Stimulated activated memory B cell treated with anti-CD40 and anti-IgM and Interleukin-4, amounts not matched to agents 10 μg/mL and 1 μg/mL and 100 μg/mL, for 72 hours (primary cell): ENCODE data around the gene TYROBP.
A peak's percentile ranks its signal among the peaks of the same experiment; 100 is the strongest.
"Not testable (repeated sequence)": the region's sequence is repeated elsewhere in the genome, so short reads cannot be mapped to it uniquely, and the experiment has no call there.

Experiments
- ATAC-seq: fragments of 150-1000 bp; cut with Tn5 transposase; 2 replicates; pipeline ENCODE4 v1.10.0; 2021
- H3K27ac Mint-ChIP-seq: one replicate; pipeline ENCODE4 v1.8.0; 2022; ENCODE audit warnings: mild to moderate bottlenecking, mixed read lengths
- H3K27me3 Mint-ChIP-seq: one replicate; pipeline ENCODE4 v1.8.0; 2022; ENCODE audit warnings: mixed read lengths
- H3K36me3 Mint-ChIP-seq: one replicate; pipeline ENCODE4 v1.8.0; 2022; ENCODE audit warnings: mixed read lengths
- H3K4me1 Mint-ChIP-seq: one replicate; pipeline ENCODE4 v1.8.0; 2022; ENCODE audit warnings: mixed read lengths
- H3K4me3 Mint-ChIP-seq: one replicate; pipeline ENCODE4 v1.8.0; 2022; ENCODE audit warnings: mild to moderate bottlenecking, moderate library complexity, mixed read lengths
- H3K9me3 Mint-ChIP-seq: one replicate; pipeline ENCODE4 v1.8.0; 2022; ENCODE audit warnings: mixed read lengths

TYROBP gene

GRCh38 chr19:35908010-35908441 is at the start of gene TYROBP:
Gene TYROBP, minus strand, starts transcription at chr19:35908295. Its CDS starts 67 bp downstream, at chr19:35908228.
- no peaks in the 10 kb centered on the region for H3K36me3 Mint-ChIP-seq
- no peaks in the 10 kb centered on the region for H3K27me3 Mint-ChIP-seq
- no peaks in the 10 kb centered on the region for H3K9me3 Mint-ChIP-seq
- H3K4me3 Mint-ChIP-seq = peak within 1 kb of the TSS; percentile 55
- peak within 1 kb of the TSS; percentile 91 for H3K27ac Mint-ChIP-seq
- H3K4me1 Mint-ChIP-seq = peaks cover 75% of the 10 kb centered on the region
- ATAC-seq = no peak

GRCh38 chr19:35957411-35957810 is 49.3 kb upstream of the TYROBP start:
- not testable (repeated sequence) for H3K27ac Mint-ChIP-seq, H3K4me3 Mint-ChIP-seq, ATAC-seq, H3K9me3 Mint-ChIP-seq, H3K36me3 Mint-ChIP-seq
- Mint-ChIP-seq H3K27me3 (peaks cover 26% of the 10 kb centered on the region), H3K4me1 (peaks cover 24% of the 10 kb centered on the region)

GRCh38 chr19:35955881-35956634 is 48.0 kb upstream of the TYROBP start:
- H3K4me3 Mint-ChIP-seq = no peak overlapping the region
- peaks cover 25% of the 10 kb centered on the region for H3K27me3 Mint-ChIP-seq
- no peaks in the 10 kb centered on the region for H3K36me3 Mint-ChIP-seq
- H3K4me1 Mint-ChIP-seq = peaks cover 24% of the 10 kb centered on the region
- no peak overlapping the region for H3K27ac Mint-ChIP-seq
- no peak for ATAC-seq
- H3K9me3 Mint-ChIP-seq = peaks cover 2% of the 10 kb centered on the region

GRCh38 chr19:35949131-35949530 is 41.0 kb upstream of the TYROBP start:
- ATAC-seq = no peak
- peaks cover 2% of the 10 kb centered on the region for H3K36me3 Mint-ChIP-seq
- H3K27ac Mint-ChIP-seq = no peak overlapping the region
- peaks cover 16% of the 10 kb centered on the region for H3K4me1 Mint-ChIP-seq
- H3K4me3 Mint-ChIP-seq = no peak overlapping the region
- H3K27me3 Mint-ChIP-seq = peaks cover 7% of the 10 kb centered on the region
- no peaks in the 10 kb centered on the region for H3K9me3 Mint-ChIP-seq

- H3K27ac Mint-ChIP-seq = no peak overlapping the region
- H3K36me3 Mint-ChIP-seq = peaks cover 13% of the 10 kb centered on the region
- H3K9me3 Mint-ChIP-seq = no peaks in the 10 kb centered on the region
- H3K4me1 Mint-ChIP-seq = no peaks in the 10 kb centered on the region
- H3K27me3 Mint-ChIP-seq = peaks cover 15% of the 10 kb centered on the region
- no peak overlapping the region for H3K4me3 Mint-ChIP-seq
- ATAC-seq = no peak
These were observed 38.1 kb upstream of the TYROBP start for GRCh38 chr19:35946203-35946602.

- Mint-ChIP-seq H3K27ac (no peak overlapping the region), H3K4me1 (no peaks in the 10 kb centered on the region)
These were observed 37.2 kb upstream of the TYROBP start for GRCh38 chr19:35945121-35945790.

GRCh38 chr19:35944556-35944955 is 36.5 kb upstream of the TYROBP start:
- no peaks in the 10 kb centered on the region for H3K9me3 Mint-ChIP-seq

More at GRCh38 chr19:35945121-35945790, 37.2 kb upstream of the TYROBP start:
- H3K4me3 Mint-ChIP-seq = no peak overlapping the region
- no peak for ATAC-seq
- peaks cover 15% of the 10 kb centered on the region for H3K27me3 Mint-ChIP-seq
- H3K9me3 Mint-ChIP-seq = no peaks in the 10 kb centered on the region
- peaks cover 13% of the 10 kb centered on the region for H3K36me3 Mint-ChIP-seq

GRCh38 chr19:35943321-35944301 is 35.5 kb upstream of the TYROBP start:
- Mint-ChIP-seq H3K9me3 (no peaks in the 10 kb centered on the region), H3K27ac (no peak overlapping the region), H3K4me3 (no peak overlapping the region), H3K4me1 (peaks cover 4% of the 10 kb centered on the region), H3K36me3 (peaks cover 13% of the 10 kb centered on the region), H3K27me3 (peaks cover 19% of the 10 kb centered on the region)
- ATAC-seq = no peak

More at GRCh38 chr19:35944556-35944955, 36.5 kb upstream of the TYROBP start:
- Mint-ChIP-seq H3K4me3 (no peak overlapping the region), H3K36me3 (peaks cover 13% of the 10 kb centered on the region), H3K27me3 (peaks cover 15% of the 10 kb centered on the region), H3K4me1 (no peaks in the 10 kb centered on the region), H3K27ac (no peak overlapping the region)
- ATAC-seq = no peak

- H3K4me3 Mint-ChIP-seq = no peak overlapping the region
- peaks cover 17% of the 10 kb centered on the region for H3K4me1 Mint-ChIP-seq
- H3K27me3 Mint-ChIP-seq = peaks cover 24% of the 10 kb centered on the region
- H3K9me3 Mint-ChIP-seq = no peaks in the 10 kb centered on the region
- no peak for ATAC-seq
- H3K36me3 Mint-ChIP-seq = peaks cover 13% of the 10 kb centered on the region
- no peak overlapping the region for H3K27ac Mint-ChIP-seq
These were observed 34.1 kb upstream of the TYROBP start for GRCh38 chr19:35942235-35942634.

- ATAC-seq = no peak
These were observed 32.7 kb upstream of the TYROBP start for GRCh38 chr19:35940839-35941238.

GRCh38 chr19:35940078-35940775 is 32.1 kb upstream of the TYROBP start:
- H3K4me3 Mint-ChIP-seq = no peak overlapping the region
- peaks cover 24% of the 10 kb centered on the region for H3K4me1 Mint-ChIP-seq
- no peak for ATAC-seq
- H3K27me3 Mint-ChIP-seq = peaks cover 36% of the 10 kb centered on the region
- H3K9me3 Mint-ChIP-seq = no peaks in the 10 kb centered on the region
- H3K27ac Mint-ChIP-seq = no peak overlapping the region
- peaks cover 13% of the 10 kb centered on the region for H3K36me3 Mint-ChIP-seq

More at GRCh38 chr19:35940839-35941238, 32.7 kb upstream of the TYROBP start:
- Mint-ChIP-seq H3K4me1 (peaks cover 22% of the 10 kb centered on the region), H3K27me3 (peaks cover 30% of the 10 kb centered on the region), H3K27ac (no peak overlapping the region), H3K4me3 (no peak overlapping the region), H3K36me3 (peaks cover 13% of the 10 kb centered on the region), H3K9me3 (no peaks in the 10 kb centered on the region)

GRCh38 chr19:35939307-35940077 is 31.4 kb upstream of the TYROBP start:
- H3K9me3 Mint-ChIP-seq = no peaks in the 10 kb centered on the region
- peaks cover 13% of the 10 kb centered on the region for H3K36me3 Mint-ChIP-seq
- no peak overlapping the region for H3K4me3 Mint-ChIP-seq
- ATAC-seq = no peak
- H3K4me1 Mint-ChIP-seq = peaks cover 24% of the 10 kb centered on the region
- peaks cover 36% of the 10 kb centered on the region for H3K27me3 Mint-ChIP-seq
- H3K27ac Mint-ChIP-seq = no peak overlapping the region

GRCh38 chr19:35938282-35939224 is 30.5 kb upstream of the TYROBP start:
- H3K27me3 Mint-ChIP-seq = peaks cover 32% of the 10 kb centered on the region
- peaks cover 24% of the 10 kb centered on the region for H3K4me1 Mint-ChIP-seq
- ATAC-seq = no peak
- H3K27ac Mint-ChIP-seq = no peak overlapping the region
- no peaks in the 10 kb centered on the region for H3K9me3 Mint-ChIP-seq
- peak overlapping the region; percentile 52 for H3K4me3 Mint-ChIP-seq
- peaks cover 6% of the 10 kb centered on the region for H3K36me3 Mint-ChIP-seq
